Measurements from ENCODE around the gene SUSD1.

GRCh38 chr9:112104901-112105300 lies 70.2 kb downstream of the SUSD1 start:
- no peak for TF ChIP-seq CTCF (IDR thresholded peaks at IDR 0.05)
- no peak for TF ChIP-seq POLR2AphosphoS5 (IDR thresholded peaks at IDR 0.05)
- TF ChIP-seq POLR2A (IDR thresholded peaks at IDR 0.05), result no peak
